ENCODE results near the gene VARS2. TPM values are rescaled to one million over a fixed set of nuclear protein-coding genes. Genes with fewer than 3 reads are reported as not detected.

Gene VARS2
- polyA plus RNA-seq, 1 of the 3 experiments (the other 2 are of a cell fraction): 31.2 TPM

DNA sequence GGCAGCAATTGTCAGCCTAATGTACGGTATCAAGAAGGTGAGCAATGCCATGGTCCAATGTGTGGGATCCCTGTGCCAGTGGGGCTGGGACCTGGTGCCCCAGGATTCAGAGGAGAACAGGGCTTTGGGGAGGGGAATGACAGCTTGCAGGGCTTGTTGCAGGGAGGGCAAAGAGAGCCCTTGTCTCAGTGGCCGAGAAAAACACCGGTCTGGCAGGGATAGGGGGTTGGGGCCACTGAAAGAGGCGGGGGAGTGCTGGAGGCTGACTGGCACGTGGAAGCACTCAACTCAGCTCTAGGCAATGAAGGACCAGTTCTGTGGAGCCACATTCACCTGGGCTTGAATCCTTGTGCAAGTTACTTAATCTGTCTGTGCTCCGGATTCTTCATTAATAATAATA is 23.2 kb downstream of the VARS2 start (continued):
- TF ChIP-seq, protein P1, sequence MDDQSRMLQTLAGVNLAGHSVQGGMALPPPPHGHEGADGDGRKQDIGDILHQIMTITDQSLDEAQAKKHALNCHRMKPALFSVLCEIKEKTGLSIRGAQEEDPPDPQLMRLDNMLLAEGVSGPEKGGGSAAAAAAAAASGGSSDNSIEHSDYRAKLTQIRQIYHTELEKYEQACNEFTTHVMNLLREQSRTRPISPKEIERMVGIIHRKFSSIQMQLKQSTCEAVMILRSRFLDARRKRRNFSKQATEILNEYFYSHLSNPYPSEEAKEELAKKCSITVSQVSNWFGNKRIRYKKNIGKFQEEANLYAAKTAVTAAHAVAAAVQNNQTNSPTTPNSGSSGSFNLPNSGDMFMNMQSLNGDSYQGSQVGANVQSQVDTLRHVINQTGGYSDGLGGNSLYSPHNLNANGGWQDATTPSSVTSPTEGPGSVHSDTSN (IDR thresholded peaks at IDR 0.05): no peak
- TF ChIP-seq RCOR1 (IDR thresholded peaks at IDR 0.05; ENCODE audit: low read length) (no peak), RAD21 (IDR thresholded peaks at IDR 0.05; ENCODE audit: low read length) (no peak), SMC3 (IDR thresholded peaks at IDR 0.05; ENCODE audit: low read depth, low read length) (no peak)

DNA sequence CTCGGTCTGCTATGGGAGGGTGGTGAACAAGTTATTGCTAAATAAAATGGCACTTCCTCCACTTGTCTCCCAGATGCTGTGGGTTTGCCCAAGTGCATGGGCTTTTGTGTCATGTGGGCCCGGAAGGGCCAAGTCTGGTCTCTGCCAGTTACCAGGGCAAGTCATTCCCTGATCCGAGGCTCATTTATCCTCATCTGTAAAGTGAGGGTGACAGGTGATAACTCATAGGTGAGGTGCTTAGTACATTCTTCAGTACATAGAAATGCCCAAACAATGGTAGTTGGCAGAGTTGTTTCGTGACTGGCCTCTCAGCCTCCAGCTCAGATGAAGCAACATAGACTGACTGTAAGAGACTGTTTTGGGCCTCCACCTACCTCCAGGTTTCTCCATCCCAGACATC is 24.7 kb downstream of the VARS2 start:
- H3K4me1 ChIP-seq (ENCODE audit: control insufficient read depth in 1 of 2, insufficient read depth in 2 of 2, low read depth in 1 of 2, low read length in 1 of 2): peaks cover 0 to 4% of the 10 kb centered on the region in 2 experiments; a peak in 1 of 4 replicates
- no peak overlapping the region for H3K27ac ChIP-seq (ENCODE audit: low read depth in 2 of 2, low read length in 1 of 2)
- no peak overlapping the region for H3K4me3 ChIP-seq (ENCODE audit: low read depth in 2 of 2, low read length in 1 of 2)
- no peak overlapping the region for H3K4me2 ChIP-seq
- POLR2A ChIA-PET: no interaction called here
- no peaks in the 10 kb centered on the region for H3K27me3 ChIP-seq (ENCODE audit: insufficient read depth)
- no peak overlapping the region for H3K9ac ChIP-seq
- H3F3A ChIP-seq (replicated peaks; ENCODE audit: insufficient read depth): no peaks in the 10 kb centered on the region
- no peaks in the 10 kb centered on the region for H4K20me1 ChIP-seq (ENCODE audit: insufficient read depth)
- CTCF ChIA-PET: interaction anchor here (1.0 kb wide), 1 partner anchor 20 kb away, joined by 3 read pairs; no protein-coding TSS in a partner anchor
- TF ChIP-seq, protein P1 (IDR thresholded peaks at IDR 0.05): 0 out of 2 replicates have a peak, but pooled peaks have one; percentile 12
- no peak for TF ChIP-seq FOSL2 (IDR thresholded peaks at IDR 0.05; ENCODE audit: borderline replicate concordance, low read depth)
- no peak for TF ChIP-seq SMC3 (IDR thresholded peaks at IDR 0.05; ENCODE audit: low read depth, low read length)
- 45% methylated on average over 3 of the region's 4 CpGs for WGBS (ENCODE audit: low lambda C conversion rate)
- H3K9me3 ChIP-seq: no peaks in the 10 kb centered on the region
- H3K9me2 ChIP-seq: no peaks in the 10 kb centered on the region
- no peaks in the 10 kb centered on the region for H3K79me2 ChIP-seq (ENCODE audit: insufficient read depth)
- H2AFZ ChIP-seq (ENCODE audit: low read depth): no peak overlapping the region
- DNase-seq: no peak
- H3K36me3 ChIP-seq (replicated peaks in 1 of 2; ENCODE audit: control insufficient read depth in 1 of 2, insufficient read depth in 2 of 2, low read length in 1 of 2): no peaks in the 10 kb centered on the region

DNA sequence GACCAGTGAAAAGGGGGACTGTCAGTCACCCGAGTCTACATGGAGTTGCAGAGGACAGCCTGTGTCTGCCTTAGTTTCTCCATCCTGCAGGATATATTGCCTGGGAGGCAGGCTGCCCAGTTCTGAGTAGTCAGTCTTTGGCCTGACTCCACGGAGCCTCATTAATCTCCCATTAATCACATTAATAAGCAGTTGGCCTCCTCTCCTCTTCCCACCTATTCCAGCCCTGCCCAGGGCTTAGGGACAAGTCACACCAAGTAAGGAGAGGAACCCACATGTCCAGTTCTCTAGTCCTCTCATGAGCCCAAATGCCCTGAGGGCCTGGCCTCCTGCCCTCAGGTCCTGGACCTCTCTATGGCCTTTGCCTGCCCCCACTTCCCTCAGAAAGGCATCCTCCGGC is 25.4 kb downstream of the VARS2 start:
- H3K4me3 ChIP-seq (ENCODE audit: low read depth in 2 of 2, low read length in 1 of 2): no peak overlapping the region
- no peaks in the 10 kb centered on the region for H3K9me3 ChIP-seq
- no peaks in the 10 kb centered on the region for H3K79me2 ChIP-seq (ENCODE audit: insufficient read depth)
- TF ChIP-seq, protein P1 (IDR thresholded peaks at IDR 0.05): 0 out of 2 replicates have a peak, but pooled peaks have one; percentile 12
- TF ChIP-seq TCF12 (IDR thresholded peaks at IDR 0.05) (no peak), RFX5 (IDR thresholded peaks at IDR 0.05; ENCODE audit: low read length) (no peak)
- no peak overlapping the region for H3K4me2 ChIP-seq
- H3K27me3 ChIP-seq (ENCODE audit: insufficient read depth): no peaks in the 10 kb centered on the region
- no peaks in the 10 kb centered on the region for H3K9me2 ChIP-seq
- CTCF ChIA-PET: no interaction called here
- H3K4me1 ChIP-seq (ENCODE audit: control insufficient read depth in 1 of 2, insufficient read depth in 2 of 2, low read depth in 1 of 2, low read length in 1 of 2): peaks cover 0 to 4% of the 10 kb centered on the region in 2 experiments; a peak in 1 of 4 replicates
- H3K36me3 ChIP-seq (replicated peaks in 1 of 2; ENCODE audit: control insufficient read depth in 1 of 2, insufficient read depth in 2 of 2, low read length in 1 of 2): no peaks in the 10 kb centered on the region
- DNase-seq: no peak
- H3K27ac ChIP-seq (ENCODE audit: low read depth in 2 of 2, low read length in 1 of 2): no peak overlapping the region
- no peaks in the 10 kb centered on the region for H4K20me1 ChIP-seq (ENCODE audit: insufficient read depth)
- H2AFZ ChIP-seq (ENCODE audit: low read depth): no peak overlapping the region
- no peaks in the 10 kb centered on the region for H3F3A ChIP-seq (replicated peaks; ENCODE audit: insufficient read depth)
- POLR2A ChIA-PET: no interaction called here
- 73% methylated on average over 2 of the region's 3 CpGs for WGBS (ENCODE audit: low lambda C conversion rate)
- H3K9ac ChIP-seq: no peak overlapping the region
